ENCODE measurements around the gene DIPK1A. TPM values are rescaled to one million over a fixed set of nuclear protein-coding genes. Genes with fewer than 3 reads are reported as not detected.

DIPK1A gene
- total and polyA plus RNA-seq, 9 donors, result 4.7 to 15.4 (median 8.6) TPM

DNA sequence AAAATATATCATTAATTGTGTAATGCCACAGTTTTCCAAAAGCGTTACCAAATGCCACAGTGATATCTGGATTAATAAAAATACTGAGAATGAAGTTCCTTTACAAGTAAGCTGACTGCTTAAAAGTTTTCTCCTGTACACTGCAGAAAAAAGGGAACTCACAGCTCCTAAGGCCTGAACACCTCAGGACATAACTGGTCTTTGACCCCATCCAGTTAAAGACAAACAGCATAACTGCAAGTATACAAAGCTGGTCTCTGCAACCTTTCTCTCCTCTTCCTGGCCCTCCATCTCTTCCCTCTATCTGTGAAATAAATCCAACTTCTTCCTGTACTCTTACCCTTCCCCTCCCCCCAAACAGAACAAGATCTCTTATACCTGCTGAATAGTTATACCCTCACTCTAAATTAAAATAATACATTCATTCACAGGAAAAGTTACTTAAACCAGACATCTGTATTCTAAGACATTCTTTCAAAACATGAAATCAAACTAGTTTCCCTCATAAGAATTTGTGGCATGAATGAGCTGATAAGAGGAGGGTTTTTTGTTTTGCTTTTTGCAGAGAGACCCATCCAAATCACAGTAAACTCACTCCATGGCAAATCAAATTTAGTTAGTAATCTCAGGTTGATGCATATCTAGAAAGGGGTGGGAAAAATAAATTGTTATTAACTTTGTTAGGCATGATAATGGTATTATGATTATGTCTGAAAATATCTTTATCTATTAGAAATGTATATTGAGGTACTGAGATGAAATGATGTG is 2.9 kb downstream of the DIPK1A start:
- no peaks in the 10 kb centered on the region for H3K27me3 ChIP-seq
- H3K36me3 ChIP-seq, result no peaks in the 10 kb centered on the region
- intact Hi-C loops (cut with DNase I), result no loop called here
- DNase-seq, result no peak
- no peaks in the 10 kb centered on the region for H3K9me3 ChIP-seq
- WGBS, 3 donors, result 76 to 80% (median 78%) methylated on average over 1 of the region's 1 CpG
- H3K4me1 ChIP-seq (ENCODE audit: insufficient read depth), result peaks cover 4% of the 10 kb centered on the region
- H3K27ac ChIP-seq, result no peak overlapping the region
- TF ChIP-seq EP300 (IDR thresholded peaks at IDR 0.05), result no peak
- no peak for TF ChIP-seq POLR2A (IDR thresholded peaks at IDR 0.05)
- TF ChIP-seq, protein P1, sequence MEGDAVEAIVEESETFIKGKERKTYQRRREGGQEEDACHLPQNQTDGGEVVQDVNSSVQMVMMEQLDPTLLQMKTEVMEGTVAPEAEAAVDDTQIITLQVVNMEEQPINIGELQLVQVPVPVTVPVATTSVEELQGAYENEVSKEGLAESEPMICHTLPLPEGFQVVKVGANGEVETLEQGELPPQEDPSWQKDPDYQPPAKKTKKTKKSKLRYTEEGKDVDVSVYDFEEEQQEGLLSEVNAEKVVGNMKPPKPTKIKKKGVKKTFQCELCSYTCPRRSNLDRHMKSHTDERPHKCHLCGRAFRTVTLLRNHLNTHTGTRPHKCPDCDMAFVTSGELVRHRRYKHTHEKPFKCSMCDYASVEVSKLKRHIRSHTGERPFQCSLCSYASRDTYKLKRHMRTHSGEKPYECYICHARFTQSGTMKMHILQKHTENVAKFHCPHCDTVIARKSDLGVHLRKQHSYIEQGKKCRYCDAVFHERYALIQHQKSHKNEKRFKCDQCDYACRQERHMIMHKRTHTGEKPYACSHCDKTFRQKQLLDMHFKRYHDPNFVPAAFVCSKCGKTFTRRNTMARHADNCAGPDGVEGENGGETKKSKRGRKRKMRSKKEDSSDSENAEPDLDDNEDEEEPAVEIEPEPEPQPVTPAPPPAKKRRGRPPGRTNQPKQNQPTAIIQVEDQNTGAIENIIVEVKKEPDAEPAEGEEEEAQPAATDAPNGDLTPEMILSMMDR (IDR thresholded peaks at IDR 0.05), result no peak
- H3K4me3 ChIP-seq, result no peak overlapping the region

DNA sequence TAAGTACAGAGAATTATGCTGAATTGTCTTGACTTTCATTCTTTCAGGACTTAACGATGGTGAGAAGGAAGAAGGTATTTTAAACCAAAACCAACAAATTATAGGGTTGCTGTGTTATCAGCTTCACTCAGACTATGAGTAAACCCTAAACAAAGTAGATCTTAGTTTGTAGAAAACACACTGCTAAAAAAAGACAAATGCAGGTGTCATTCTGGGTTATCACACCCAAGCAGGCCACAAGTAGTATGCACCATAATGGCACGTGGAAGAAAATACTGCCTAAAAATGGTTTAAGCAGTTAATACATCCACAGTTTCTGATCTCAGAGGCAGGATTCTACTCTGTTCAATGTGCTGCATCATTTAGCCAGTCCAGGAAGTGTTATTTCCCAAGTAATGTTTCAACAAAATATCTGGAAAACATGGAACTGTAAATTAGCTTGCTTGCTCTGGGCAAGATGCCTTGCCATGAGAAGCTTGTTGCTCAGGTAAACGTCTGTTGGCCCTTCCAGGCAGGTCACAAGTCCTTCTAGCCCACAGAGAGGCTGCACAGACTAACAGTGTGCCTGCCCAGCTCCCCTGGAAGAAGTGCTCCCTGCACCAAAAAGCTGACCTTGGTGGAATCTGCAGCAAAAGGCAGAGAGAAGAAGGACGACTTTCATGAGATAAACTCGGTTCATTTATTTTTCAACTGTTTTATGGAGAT is 4.1 kb downstream of the DIPK1A start:
- peaks cover 4% of the 10 kb centered on the region for H3K4me1 ChIP-seq (ENCODE audit: insufficient read depth)
- no peak overlapping the region for H3K4me3 ChIP-seq
- no peaks in the 10 kb centered on the region for H3K27me3 ChIP-seq
- TF ChIP-seq, protein P1 (IDR thresholded peaks at IDR 0.05), result no peak
- TF ChIP-seq EP300 (IDR thresholded peaks at IDR 0.05) (no peak), POLR2A (IDR thresholded peaks at IDR 0.05) (no peak)
- DNase-seq, result no peak
- intact Hi-C loops (cut with DNase I), result no loop called here
- no peak overlapping the region for H3K27ac ChIP-seq
- H3K9me3 ChIP-seq, result no peaks in the 10 kb centered on the region
- WGBS, 3 donors, result 43 to 56% (median 47%) methylated on average over 5 of the region's 5 CpGs
- H3K36me3 ChIP-seq, result no peaks in the 10 kb centered on the region

- TF ChIP-seq POLR2A (IDR thresholded peaks at IDR 0.05), result no peak
- TF ChIP-seq EP300 (IDR thresholded peaks at IDR 0.05), result no peak
- TF ChIP-seq, protein P1 (IDR thresholded peaks at IDR 0.05), result no peak
- H3K27ac ChIP-seq, result no peak overlapping the region
- H3K9me3 ChIP-seq, result no peaks in the 10 kb centered on the region
These were observed 4.8 kb downstream of the DIPK1A start for GRCh38 chr1:92956254-92957029.

GRCh38 chr1:92953491-92953890 is 7.8 kb downstream of the DIPK1A start:
- no peak for TF ChIP-seq POLR2A (IDR thresholded peaks at IDR 0.05)
- TF ChIP-seq, protein P1 (IDR thresholded peaks at IDR 0.05), result no peak
- no peak for TF ChIP-seq EP300 (IDR thresholded peaks at IDR 0.05)
- DNase-seq, result no peak
- Histone ChIP-seq H3K4me3 (no peak overlapping the region), H3K36me3 (no peaks in the 10 kb centered on the region), H3K27me3 (no peaks in the 10 kb centered on the region), H3K27ac (no peak overlapping the region), H3K9me3 (no peaks in the 10 kb centered on the region), H3K4me1 (ENCODE audit: insufficient read depth) (peaks cover 1% of the 10 kb centered on the region)
- intact Hi-C loops (cut with DNase I), result no loop called here
- WGBS, 3 donors, result 88 to 96% (median 93%) methylated on average over 3 of the region's 3 CpGs

More at GRCh38 chr1:92956254-92957029, 4.8 kb downstream of the DIPK1A start:
- intact Hi-C loops (cut with DNase I), result no loop called here
- peaks cover 4% of the 10 kb centered on the region for H3K4me1 ChIP-seq (ENCODE audit: insufficient read depth)
- H3K36me3 ChIP-seq, result no peaks in the 10 kb centered on the region
- H3K27me3 ChIP-seq, result no peaks in the 10 kb centered on the region
- DNase-seq, result no peak
- no peak overlapping the region for H3K4me3 ChIP-seq
- WGBS, 3 donors, result 88 to 93% (median 88%) methylated on average over 2 of the region's 2 CpGs
